ENCODE measurements around the gene AUTS2. TPM values are rescaled to one million over a fixed set of nuclear protein-coding genes. Genes with fewer than 3 reads are reported as not detected.

AUTS2 gene
- total and polyA plus RNA-seq, 2 of the 8 experiments (the other 6 are each of a cell fraction or from before 2014, with no cell fraction given) = 25.9 to 101 TPM

GRCh38 chr7:70553364-70553763, 955.1 kb downstream of the AUTS2 start:
- Histone ChIP-seq H3K23me2 (ENCODE audit: low read depth, low read length) (no peaks in the 10 kb centered on the region), H2BK120ac (replicated peaks; ENCODE audit: low read depth, low read length) (no peak overlapping the region), H3K4me1 (replicated peaks in 1 of 4; ENCODE audit: control insufficient read depth in 3 of 4, insufficient read depth in 4 of 4, low read length in 3 of 4) (no peaks in the 10 kb centered on the region), H3K79me1 (ENCODE audit: low read depth, low read length) (no peaks in the 10 kb centered on the region), H3K14ac (ENCODE audit: insufficient read length) (no peak overlapping the region), H2BK20ac (ENCODE audit: low read length) (no peak overlapping the region), H3K79me2 (ENCODE audit: control insufficient read depth in 1 of 2, insufficient read depth in 2 of 2, low read length in 2 of 2) (no peaks in the 10 kb centered on the region), H4K8ac (ENCODE audit: extremely low read depth, insufficient read depth, low read length) (no peak overlapping the region), H3K18ac (ENCODE audit: extremely low read depth, low read length) (no peak overlapping the region), H3K27ac (ENCODE audit: low read depth, low read length) (no peak overlapping the region), H4K91ac (replicated peaks; ENCODE audit: insufficient read length, low read length) (no peak overlapping the region), H4K20me1 (replicated peaks in 1 of 2; ENCODE audit: control insufficient read depth in 1 of 2, insufficient read depth in 2 of 2, low read length in 2 of 2) (no peaks in the 10 kb centered on the region), H2AFZ (ENCODE audit: low read length) (no peak overlapping the region), H3K4me2 (ENCODE audit: insufficient read depth in 1 of 2, low read depth in 2 of 2, low read length in 2 of 2) (no peak overlapping the region), H3K27me3 (replicated peaks in 1 of 4; ENCODE audit: control insufficient read depth in 3 of 4, extremely low read depth in 1 of 4, insufficient read depth in 3 of 4, low read length in 3 of 4) (no peaks in the 10 kb centered on the region), H2AK5ac (ENCODE audit: low read depth, low read length) (no peak overlapping the region), H3K9me3 (ENCODE audit: insufficient read depth in 2 of 2, low read depth in 1 of 2, low read length in 1 of 2) (no peaks in the 10 kb centered on the region), H3K9ac (replicated peaks in 1 of 4; ENCODE audit: extremely low read depth in 1 of 4, low read depth in 3 of 4, low read length in 3 of 4) (no peak overlapping the region), H3K4me3 (ENCODE audit: extremely low read depth in 1 of 4, insufficient read depth in 2 of 4, low read depth in 3 of 4, low read length in 4 of 4) (no peak overlapping the region), H3K4ac (replicated peaks; ENCODE audit: insufficient read length, low read depth, low read length) (no peak overlapping the region), H2BK5ac (ENCODE audit: low read depth, low read length) (no peak overlapping the region), H3K23ac (ENCODE audit: insufficient read length) (no peak overlapping the region), H2BK12ac (ENCODE audit: low read depth, low read length) (no peak overlapping the region), H2BK15ac (ENCODE audit: low read length) (no peak overlapping the region), H4K5ac (ENCODE audit: insufficient read length, low read depth, low read length) (no peak overlapping the region), H3K56ac (replicated peaks; ENCODE audit: insufficient read length, low read depth, low read length) (no peak overlapping the region), H3K36me3 (ENCODE audit: control insufficient read depth in 2 of 4, insufficient read depth in 4 of 4, low read length in 3 of 4) (no peaks in the 10 kb centered on the region)
- CTCF ChIA-PET (ENCODE audit: partially characterized antibody) = interaction anchor here (0.6 kb wide), 2 partner anchors 275 to 277 kb away, joined by 3 to 4 read pairs; no protein-coding TSS in a partner anchor
- no peak for FAIRE-seq
- POLR2A ChIA-PET (ENCODE audit: partially characterized antibody) = no interaction called here
- TF ChIP-seq SIRT6 (IDR thresholded peaks at IDR 0.05; ENCODE audit: low read length) = no peak
- TF ChIP-seq RBBP5 (IDR thresholded peaks at IDR 0.05; ENCODE audit: borderline replicate concordance, low read depth, low read length) = no peak
- no peak for TF ChIP-seq EZH2 (IDR thresholded peaks at IDR 0.05; ENCODE audit: low read depth, low read length, severe bottlenecking)
- no peak for TF ChIP-seq CEBPB (IDR thresholded peaks at IDR 0.05; ENCODE audit: low read depth, low read length)
- no peak for TF ChIP-seq CTBP2 (IDR thresholded peaks at IDR 0.05; ENCODE audit: borderline replicate concordance, insufficient read depth, insufficient read length, low read length)
- no peak for TF ChIP-seq SP1 (IDR thresholded peaks at IDR 0.05; ENCODE audit: low read depth, low read length)
- no peak for TF ChIP-seq SIX5 (IDR thresholded peaks at IDR 0.05; ENCODE audit: low read depth, low read length)
- TF ChIP-seq CBX5 (IDR thresholded peaks at IDR 0.05; ENCODE audit: low read depth, low read length) = no peak
- no peak for TF ChIP-seq ATF3 (IDR thresholded peaks at IDR 0.05; ENCODE audit: insufficient read depth, low read depth, low read length)
- TF ChIP-seq TAF7 (optimal IDR thresholded peaks at IDR 0.05; ENCODE audit: borderline replicate concordance, low read depth, low read length) = no peak
- TF ChIP-seq SP2 (IDR thresholded peaks at IDR 0.05; ENCODE audit: low read length) = no peak
- TF ChIP-seq ZNF274 (IDR thresholded peaks at IDR 0.05; ENCODE audit: borderline replicate concordance, extremely low read depth, low read length) = no peak
- TF ChIP-seq NRF1 (IDR thresholded peaks at IDR 0.05; ENCODE audit: low read depth, low read length) = no peak
- 86% methylated on average over 1 of the region's 1 CpG; no CpG with 5 or more reads in 1 of the 2 experiments for whole genome bisulfite sequencing, 2 experiments (ENCODE audit: extremely low coverage in 1 of 2, insufficient coverage in 1 of 2, insufficient read length in 1 of 2, insufficient replicate concordance in 2 of 2, low coverage in 1 of 2, low lambda C conversion rate in 2 of 2, missing lambda C conversion rate in 1 of 2)
- no peak for DNase-seq (ENCODE audit: low read depth in 1 of 2, low spot score in 2 of 2)
